GM13976 (cell line): ENCODE data around the gene COL8A1.

Experiments used
- DNase-seq: peaks from one replicate; pipeline ENCODE4 v3.0.0; 2012; ENCODE audit warnings: low spot score
- in situ Hi-C: fragments of 300-500 bp; cut with MboI; formaldehyde crosslinking; loops from one replicate; pipeline ENCODE4 v1.12.0; 2022; ENCODE audit warnings: low sequenced_read_pairs, mixed read lengths, inconsistent platforms; ENCODE audit not compliant: unreplicated experiment
- TF ChIP-seq, protein P1 (sequence below): IDR thresholded peaks from 2 replicates; pipeline ENCODE4 v1.5.1; 2012; ENCODE audit warnings: borderline replicate concordance, mild to moderate bottlenecking; ENCODE audit not compliant: insufficient read depth; ENCODE audit errors: extremely low read depth, missing control alignments, control extremely low read depth

Gene COL8A1

DNA sequence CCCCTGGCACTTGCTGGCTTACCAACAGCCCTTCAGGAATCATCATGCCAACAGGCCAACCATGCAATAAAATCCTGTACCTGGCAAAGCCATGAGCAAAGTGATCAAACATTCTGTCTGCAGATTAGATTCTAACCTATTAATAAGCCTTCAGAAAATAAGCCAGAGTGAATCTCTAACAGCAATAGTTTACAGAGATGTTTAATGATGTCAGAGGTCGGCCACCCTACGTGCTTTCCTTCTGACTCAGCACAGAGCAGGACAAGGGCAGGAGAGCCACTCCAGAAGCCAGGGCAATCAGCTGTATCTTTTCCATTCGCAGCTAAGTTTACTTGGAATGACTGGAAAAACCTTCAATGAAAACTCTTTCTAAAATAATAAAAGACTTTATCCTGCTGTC, 13.1 kb downstream of the COL8A1 start:
- no peak for DNase-seq
- TF ChIP-seq, protein P1, sequence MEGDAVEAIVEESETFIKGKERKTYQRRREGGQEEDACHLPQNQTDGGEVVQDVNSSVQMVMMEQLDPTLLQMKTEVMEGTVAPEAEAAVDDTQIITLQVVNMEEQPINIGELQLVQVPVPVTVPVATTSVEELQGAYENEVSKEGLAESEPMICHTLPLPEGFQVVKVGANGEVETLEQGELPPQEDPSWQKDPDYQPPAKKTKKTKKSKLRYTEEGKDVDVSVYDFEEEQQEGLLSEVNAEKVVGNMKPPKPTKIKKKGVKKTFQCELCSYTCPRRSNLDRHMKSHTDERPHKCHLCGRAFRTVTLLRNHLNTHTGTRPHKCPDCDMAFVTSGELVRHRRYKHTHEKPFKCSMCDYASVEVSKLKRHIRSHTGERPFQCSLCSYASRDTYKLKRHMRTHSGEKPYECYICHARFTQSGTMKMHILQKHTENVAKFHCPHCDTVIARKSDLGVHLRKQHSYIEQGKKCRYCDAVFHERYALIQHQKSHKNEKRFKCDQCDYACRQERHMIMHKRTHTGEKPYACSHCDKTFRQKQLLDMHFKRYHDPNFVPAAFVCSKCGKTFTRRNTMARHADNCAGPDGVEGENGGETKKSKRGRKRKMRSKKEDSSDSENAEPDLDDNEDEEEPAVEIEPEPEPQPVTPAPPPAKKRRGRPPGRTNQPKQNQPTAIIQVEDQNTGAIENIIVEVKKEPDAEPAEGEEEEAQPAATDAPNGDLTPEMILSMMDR: no peak
- in situ Hi-C loops: no loop called here

DNA sequence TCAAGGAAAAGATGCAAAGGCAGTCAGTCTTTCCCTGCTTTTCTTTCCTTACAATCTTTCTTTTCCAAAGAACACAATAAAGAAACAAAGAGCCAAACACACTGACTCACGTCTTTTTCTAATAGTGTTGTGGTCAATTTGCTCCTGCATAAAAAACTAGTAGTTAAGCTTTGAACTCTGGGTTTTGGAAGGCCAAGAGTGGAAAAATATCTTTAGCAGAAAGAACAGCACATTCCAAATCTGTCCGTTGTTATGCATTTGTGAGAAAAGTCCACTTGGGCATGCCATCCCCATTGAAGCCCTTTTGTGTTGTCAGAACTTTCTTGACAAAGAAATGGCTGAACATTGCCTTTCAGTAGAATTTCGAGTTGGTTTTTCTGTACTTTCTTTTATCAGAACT, 18.2 kb downstream of the COL8A1 start:
- TF ChIP-seq, protein P1: no peak
- in situ Hi-C loops: no loop called here
- DNase-seq: no peak

DNA sequence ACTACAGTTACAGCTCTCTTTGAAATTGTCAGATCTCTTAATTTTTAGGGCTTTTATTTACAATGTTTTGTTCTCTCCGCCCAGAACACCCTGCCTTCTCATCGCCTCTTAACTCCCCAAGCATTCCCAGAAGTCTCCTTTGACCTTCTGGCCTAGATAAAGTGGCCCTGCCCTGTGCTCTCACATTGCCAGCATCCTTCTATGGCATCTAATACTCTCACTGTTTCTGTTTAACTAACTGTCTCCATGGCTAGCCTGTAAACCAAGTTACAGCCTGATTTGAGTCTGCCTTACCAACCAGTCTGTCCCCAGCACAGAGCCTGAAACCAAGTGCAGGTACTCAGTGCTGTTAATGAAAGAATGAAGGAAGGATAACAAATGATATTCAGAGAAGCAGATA, 19.9 kb downstream of the COL8A1 start:
- DNase-seq: no peak
- in situ Hi-C loops: no loop called here
- TF ChIP-seq, protein P1: no peak

DNA sequence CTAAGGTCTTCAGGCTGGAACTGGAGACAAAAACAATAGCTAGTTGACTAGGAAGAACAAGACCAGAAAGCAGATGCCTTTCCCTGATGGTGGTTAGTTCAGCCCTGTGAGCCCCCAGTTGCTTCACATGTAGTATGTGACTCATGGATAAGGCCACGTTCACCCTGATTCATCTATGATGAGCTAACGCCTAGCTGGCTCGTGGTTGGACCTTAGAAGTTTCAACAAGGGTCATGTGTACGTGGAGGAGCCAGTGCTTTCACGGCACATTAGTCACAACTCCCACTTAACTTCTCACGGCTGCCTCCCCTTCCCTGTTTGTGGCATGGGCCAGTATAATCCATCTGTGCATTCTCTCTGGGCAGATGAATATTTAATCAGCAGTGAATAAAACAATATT, 20.6 kb downstream of the COL8A1 start:
- no peak for DNase-seq
- in situ Hi-C loops: no loop called here
- TF ChIP-seq, protein P1: no peak

DNA sequence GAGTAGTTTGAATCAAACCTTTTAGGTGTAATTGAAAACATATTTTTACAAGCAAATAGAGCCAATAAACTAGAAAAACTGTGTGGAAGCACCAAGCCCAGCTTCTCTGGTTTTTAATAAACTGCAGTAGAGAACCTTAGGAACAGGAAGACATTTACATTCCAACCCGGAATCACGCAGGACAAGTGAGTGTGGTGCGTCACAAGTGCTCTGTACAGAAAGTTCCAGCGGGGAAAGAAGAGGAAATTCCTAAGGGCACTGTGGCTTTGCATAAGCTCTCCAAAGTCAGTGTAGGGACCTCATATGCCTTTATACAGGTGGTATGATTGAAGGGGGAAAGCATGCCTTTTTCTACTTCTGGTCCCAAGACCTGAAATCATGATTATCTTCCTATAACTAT, 21.6 kb downstream of the COL8A1 start:
- TF ChIP-seq, protein P1: no peak
- DNase-seq: no peak
- in situ Hi-C loops: no loop called here

DNA sequence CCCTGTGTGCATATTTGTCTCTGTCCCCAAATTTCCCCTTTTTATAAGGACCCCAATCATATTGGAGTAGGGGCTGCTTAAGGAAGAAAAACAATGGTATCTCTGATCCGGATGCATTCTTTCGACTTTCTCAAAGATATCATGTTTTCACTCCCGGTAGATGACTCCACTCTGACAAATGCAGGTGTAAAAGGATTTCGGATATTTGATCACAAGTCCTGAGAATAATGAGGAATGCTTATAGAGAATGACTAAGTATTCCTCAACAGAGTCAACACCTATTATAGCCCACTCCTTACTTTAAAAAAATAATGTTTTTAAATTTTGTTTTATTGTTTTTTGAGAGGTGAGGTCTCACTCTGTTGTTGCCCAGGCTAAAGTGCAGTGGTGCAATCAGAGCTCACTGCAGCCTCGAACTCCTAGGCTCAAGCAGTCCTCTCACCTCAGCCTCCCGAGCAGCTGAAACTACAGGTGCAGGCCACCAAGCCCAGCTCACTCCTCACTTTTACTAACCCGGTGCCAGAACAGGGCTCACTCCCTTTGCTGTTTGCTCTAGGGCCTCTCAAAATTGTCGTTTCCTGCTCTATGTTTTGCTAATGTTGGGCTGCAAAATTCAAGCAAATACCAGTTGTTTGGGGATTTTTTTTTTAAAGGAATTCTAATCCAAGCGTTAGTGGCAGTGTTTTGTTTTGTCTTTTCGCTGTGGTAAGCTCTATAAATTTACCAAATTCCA, 24.6 kb downstream of the COL8A1 start:
- TF ChIP-seq, protein P1: no peak
- in situ Hi-C loops: no loop called here
- DNase-seq: no peak

DNA sequence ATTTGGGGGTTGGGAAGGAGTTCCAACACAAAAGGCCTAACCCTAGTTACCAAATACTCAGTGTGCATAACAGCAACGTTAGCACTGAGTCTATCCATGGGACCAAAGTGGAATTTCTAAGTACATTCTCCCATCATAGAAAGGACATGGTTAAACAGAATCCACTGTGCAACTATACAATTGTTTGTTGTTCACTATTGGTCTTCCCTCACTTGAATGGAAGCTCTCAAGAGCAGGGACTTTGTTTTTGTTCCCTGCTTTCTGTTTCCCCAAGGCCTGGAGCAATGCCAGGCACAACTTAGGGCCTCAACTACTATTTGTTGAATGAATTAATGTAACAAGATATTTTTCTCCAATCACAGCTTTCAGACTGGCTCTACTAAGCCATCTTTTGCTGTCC, 25.6 kb downstream of the COL8A1 start:
- TF ChIP-seq, protein P1: no peak
- no peak for DNase-seq
- in situ Hi-C loops: no loop called here
